HEK293T (cell line): Measurements from ENCODE around the gene TPSG1.

Source experiments
- BHLHE40 ChIP-seq: fragments of 450-650 bp; IDR thresholded peaks from 2 replicates; pipeline ENCODE4 v1.6.1; 2016; ENCODE audit warnings: mild to moderate bottlenecking, moderate library complexity, borderline replicate concordance
- ELF4 ChIP-seq: fragments of 450-650 bp; IDR thresholded peaks from 2 replicates; pipeline ENCODE4 v1.6.1; 2017; ENCODE audit warnings: antibody characterized with exemption
- FOXK2 ChIP-seq: fragments of 450-650 bp; IDR thresholded peaks from 2 replicates; pipeline ENCODE4 v1.6.1; 2016; ENCODE audit warnings: mild to moderate bottlenecking
- FOXM1 ChIP-seq: fragments of 450-650 bp; IDR thresholded peaks from 2 replicates; pipeline ENCODE4 v1.6.1; 2017; ENCODE audit warnings: mild to moderate bottlenecking, borderline replicate concordance
- HDGF ChIP-seq: fragments of 450-650 bp; IDR thresholded peaks from 2 replicates; pipeline ENCODE4 v1.6.1; 2017; ENCODE audit warnings: antibody characterized with exemption, borderline replicate concordance
- NFRKB ChIP-seq: fragments of 450-650 bp; IDR thresholded peaks from 2 replicates; pipeline ENCODE4 v1.6.1; 2016; ENCODE audit warnings: mild to moderate bottlenecking, moderate library complexity
- ZNF384 ChIP-seq: fragments of 450-650 bp; IDR thresholded peaks from 2 replicates; pipeline ENCODE4 v1.6.1; 2016

DNA sequence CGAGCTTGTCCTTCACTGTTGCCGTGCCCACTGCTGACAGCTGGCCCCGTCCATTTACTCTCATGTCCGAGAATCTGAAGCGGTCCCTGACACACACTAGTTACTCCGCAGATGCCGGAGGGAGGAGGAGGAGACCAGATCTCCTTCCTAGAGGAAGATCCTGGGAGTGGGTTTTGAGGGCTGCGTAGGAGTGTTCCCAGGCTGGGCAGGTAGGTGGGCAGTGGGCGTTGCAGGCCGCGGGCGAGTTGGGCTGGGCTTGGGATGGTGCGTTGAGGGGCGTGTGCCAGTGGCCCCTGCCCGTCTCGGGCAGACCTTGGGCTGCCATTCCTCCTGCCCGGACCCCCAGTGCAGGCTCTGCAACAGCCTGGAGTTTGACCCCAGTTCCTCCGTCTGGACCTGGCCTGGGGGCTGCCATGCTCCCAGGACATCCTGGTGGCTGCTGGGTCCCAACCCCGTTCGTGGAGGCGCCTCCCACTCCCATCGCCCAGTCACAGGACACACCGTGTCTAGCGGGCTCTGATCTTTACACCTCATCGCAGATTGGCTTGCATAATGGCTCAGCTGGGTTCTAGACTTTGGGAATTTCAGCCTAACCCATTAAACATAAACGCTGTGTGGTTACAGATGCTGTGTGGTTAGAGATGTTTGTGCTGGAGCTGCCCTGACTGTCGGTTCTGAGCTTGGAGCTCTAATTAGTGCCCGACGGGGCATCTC, 49.3 kb downstream of the TPSG1 start:
- no peak for TF ChIP-seq FOXM1
- TF ChIP-seq ELF4: no peak
- TF ChIP-seq FOXK2: no peak
- no peak for TF ChIP-seq BHLHE40
- no peak for TF ChIP-seq NFRKB
- TF ChIP-seq ZNF384: no peak
- TF ChIP-seq HDGF: no peak
